ENCODE results near the gene PRRC2C.
"Not testable (repeated sequence)": the region's sequence is repeated elsewhere in the genome, so short reads cannot be mapped to it uniquely, and the experiment has no call there.

The PRRC2C gene

DNA sequence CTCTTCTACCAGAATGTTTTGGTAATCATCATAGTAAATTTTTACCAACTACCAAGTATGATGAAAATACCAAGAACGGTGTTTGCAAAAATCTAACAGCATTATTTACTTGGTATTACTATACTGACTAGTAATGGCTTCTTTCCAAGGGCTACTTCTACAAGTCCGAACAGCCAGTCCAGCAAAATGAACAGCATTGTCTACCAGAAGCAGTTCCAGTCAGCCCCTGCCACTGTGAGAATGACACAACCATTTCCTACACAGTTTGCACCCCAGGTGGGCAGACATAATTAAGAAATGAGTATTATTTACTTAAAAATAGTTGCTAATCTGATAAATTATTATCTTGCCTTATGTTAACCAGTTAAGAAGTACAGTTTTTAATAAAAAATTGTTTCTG lies 102.9 kb downstream of the PRRC2C start:
- DNase-seq: no peak

DNA sequence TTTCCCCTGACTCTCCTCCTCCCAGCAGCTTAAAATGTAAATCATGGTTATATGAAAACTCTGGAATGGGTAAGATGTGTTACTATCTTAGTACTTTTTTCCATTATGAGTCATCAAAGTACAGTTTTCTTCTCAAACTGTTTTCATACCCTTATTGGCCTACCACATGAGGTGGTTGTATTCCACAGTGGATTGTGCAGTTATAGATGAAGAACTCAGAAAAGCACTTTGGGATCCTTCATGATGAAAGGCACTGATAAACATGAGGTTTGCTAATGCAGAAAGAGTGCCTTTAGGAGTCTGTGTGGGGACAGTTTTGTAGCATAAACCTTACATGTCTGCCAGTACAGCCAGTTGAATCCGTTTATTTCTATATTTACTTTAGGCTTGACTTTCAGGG lies 104.7 kb downstream of the PRRC2C start:
- no peak for DNase-seq

DNA sequence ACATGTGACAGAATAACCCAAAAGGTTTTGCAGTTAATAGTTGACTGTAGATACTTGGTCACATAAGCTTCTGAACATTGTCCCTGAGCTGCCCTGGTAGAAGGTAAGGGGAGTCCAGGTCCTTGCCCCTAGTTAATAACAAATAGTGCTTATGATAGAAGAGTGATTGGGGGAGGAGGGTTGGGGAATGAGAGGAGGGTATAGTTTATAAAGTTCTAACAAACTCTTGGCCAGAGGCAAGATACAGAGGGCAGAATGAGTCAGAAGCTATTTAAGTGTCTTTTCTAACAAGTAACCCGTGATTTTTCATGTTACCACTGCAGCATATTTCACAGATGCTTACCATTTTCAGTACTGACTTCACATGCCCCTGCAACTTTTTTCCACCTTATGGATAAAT lies 110.0 kb downstream of the PRRC2C start:
- DNase-seq: no peak

DNA sequence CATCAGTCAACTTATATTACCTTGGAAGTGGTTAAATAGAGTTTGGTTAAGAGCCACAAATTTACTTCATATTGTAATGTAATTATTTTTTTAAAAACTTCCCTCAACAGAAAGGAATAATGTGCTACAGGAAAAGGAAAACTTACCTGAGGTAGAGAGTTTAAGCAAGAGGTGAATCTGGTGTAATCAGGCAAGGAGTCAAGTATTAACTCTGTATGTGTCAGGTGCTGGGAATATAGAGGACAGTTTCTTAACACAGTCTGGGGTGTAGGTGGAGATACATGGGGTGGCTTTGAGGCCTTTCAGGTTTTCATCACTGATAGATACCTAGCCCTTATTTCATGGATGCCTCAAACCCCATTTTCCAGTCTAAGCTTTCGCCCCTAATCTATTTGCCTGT lies 110.8 kb downstream of the PRRC2C start:
- no peak for DNase-seq

DNA sequence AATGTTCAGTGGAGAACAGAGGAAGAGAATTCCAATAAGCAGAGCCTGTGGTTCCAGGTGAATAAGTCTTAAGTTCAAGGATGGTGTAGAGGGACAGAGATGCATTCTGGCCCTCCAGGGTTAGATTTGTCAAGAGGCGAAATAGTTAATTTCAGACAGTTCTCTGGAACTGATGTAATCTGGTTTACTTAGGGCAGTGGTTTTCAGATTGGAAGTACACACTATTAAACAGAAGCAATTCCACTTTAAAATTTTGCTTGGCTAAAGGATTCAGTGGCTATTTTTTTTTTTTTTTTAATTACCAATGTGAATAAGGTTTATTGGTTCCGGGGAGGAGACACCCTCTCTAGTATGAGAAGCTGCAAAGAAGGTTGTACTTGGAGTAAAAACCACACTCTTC lies 111.4 kb downstream of the PRRC2C start:
- DNase-seq: no peak

DNA sequence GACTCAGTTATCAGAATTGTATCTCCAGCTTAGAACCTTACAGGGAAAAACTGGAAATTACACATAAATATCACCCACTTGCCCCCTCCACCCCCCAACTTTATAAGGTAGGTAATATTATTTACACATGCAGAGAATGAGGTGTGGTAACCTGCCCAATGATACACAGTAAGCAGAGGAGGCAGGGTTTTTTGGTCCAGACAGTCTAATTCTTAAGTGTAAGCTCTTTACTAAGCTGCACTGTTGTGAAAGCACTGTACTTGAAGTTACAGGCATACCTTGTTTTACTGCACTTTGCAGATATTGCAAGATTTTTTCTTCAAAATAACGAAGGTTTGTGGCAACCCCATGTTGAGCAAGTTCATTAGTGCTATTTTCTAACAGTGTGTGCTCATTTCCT lies 111.9 kb downstream of the PRRC2C start:
- DNase-seq: no peak

DNA sequence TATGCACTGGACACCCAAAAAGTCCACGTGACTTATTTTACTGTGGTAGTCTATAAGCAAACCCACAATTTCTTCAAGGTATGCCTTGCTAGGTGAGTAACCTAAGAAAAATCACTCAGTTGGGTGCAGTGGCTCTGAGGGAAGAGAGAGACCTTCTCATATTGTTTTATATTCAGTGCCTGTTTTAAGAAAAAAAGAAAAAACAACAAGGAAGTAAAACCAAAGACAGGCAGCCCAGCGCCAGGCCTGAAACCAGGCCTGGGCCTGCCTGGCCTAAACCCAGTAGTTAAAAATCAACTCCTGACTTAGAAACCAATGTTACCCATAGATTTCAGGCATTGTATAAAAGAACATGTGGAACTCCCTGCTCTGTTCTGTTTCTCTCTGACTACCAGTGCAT lies 115.0 kb downstream of the PRRC2C start:
- DNase-seq: not testable (repeated sequence)

DNA sequence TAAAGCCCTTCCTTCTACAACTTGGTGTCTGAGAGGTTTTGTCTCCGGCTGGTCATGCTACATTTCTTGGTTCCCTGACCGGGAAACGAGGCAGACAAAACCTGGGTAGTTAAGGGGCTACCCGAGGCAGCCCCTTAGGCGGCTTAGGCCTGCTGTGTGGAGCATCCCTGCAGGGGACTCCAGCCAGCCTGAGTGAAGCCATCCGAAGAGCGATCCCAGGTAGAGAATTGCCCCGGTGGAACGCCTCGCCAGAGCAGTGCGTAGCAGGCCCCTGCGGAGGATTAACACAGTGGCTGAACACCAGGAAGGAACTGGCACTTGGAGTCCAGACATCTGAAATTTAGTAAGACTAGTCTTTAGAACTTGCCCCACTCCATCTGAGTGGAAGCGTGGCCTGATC lies 115.5 kb downstream of the PRRC2C start:
- DNase-seq: no peak

DNA sequence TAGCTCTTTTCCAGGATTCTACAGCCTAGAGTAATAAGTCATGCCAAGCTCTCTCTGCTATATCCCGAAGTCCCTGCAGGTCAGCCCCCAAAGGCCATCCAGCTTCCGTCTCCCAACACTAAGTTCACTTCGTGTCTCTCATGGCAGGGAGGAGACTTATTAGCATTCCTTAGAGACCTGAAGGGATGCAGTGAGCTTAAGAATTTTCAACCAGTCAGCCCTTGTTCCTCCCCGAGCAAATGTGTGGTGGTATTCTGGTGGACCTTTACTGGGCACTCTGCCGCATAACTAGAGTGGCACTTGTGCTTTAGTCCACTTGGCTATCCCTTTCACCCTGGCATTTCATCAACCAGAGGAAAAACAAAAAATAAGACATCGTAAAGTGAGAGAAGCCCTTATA lies 117.7 kb downstream of the PRRC2C start:
- DNase-seq: not testable (repeated sequence)

DNA sequence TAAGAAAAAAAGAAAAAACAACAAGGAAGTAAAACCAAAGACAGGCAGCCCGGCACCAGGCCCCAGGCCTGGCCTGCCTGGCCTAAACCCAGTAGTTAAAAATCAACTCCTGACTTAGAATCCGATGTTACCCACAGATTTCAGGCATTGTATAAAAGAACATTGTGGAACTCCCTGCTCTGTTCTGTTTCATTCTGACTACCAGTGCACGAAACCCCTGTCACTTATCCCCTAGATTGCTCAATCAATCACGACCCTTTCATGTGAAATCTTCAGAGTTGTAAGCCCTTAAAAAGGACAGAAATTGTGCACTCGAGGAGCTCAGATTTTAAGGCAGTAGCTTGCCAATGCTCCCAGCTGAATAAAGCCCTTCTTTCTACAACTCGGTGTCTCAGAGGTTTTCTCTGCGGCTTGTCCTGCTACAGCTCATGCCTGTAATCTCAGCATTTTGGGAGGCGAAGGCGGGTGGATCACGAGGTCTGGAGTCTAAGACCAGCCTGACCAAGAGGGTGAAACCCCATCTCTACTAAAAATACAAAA lies 121.1 kb downstream of the PRRC2C start:
- no peak for DNase-seq

DNA sequence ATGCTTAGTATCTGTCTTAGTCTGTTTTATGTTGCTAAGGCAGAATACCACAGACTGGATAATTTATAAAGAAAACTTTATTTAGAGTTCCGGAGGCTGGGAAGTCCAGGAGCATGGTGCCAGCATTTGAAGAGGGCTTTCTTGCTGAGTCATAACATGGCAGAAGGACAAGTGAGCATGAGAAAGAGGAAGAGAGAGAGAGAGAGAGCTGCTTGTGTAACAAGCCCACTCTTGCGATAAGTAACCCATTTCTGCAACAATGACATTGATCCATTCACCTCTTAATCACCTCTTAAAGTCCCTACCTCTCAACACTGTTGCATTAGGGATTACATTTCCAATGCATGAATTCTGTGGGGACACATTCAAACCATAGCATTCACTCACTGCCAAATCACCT lies 125.1 kb downstream of the PRRC2C start:
- DNase-seq: no peak

DNA sequence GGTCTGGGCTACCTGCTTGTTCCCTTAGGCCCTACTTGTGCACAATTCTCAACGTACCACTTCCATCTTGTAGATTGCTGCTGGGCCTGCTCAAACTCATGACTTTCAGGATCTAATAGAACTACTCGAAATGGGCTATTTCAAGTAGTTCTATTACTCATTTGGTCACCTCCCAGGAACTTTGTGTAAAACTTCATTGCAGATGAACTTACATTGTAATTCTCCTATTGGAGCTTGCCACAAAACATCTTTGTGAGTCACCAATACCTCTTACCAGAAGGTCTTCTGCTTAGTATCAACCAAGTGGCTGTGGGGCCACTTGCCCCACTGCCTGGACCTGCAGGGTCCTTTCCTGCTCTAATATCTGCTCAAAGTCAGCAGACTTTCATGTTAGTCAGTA lies 126.0 kb downstream of the PRRC2C start:
- DNase-seq: no peak

DNA sequence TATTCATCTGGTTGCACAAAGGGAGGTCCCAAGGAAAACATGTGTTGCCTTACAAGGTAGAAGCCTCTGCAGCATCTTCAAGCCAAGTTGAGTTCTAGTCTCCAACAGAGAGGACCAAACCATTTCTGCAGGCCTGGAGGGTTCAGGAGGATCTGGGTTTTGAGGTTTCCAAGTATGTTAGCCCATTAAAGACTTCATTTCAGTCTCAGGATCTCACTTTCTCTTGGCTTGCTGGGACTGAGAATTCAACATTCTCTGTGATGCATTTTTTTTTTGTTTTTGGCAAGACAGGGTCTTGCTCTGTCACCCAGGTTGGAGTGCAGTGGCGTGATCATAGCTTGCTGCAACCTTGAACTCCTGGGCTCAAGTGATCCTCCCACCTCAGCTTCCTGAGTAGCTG lies 128.0 kb downstream of the PRRC2C start:
- DNase-seq: no peak

DNA sequence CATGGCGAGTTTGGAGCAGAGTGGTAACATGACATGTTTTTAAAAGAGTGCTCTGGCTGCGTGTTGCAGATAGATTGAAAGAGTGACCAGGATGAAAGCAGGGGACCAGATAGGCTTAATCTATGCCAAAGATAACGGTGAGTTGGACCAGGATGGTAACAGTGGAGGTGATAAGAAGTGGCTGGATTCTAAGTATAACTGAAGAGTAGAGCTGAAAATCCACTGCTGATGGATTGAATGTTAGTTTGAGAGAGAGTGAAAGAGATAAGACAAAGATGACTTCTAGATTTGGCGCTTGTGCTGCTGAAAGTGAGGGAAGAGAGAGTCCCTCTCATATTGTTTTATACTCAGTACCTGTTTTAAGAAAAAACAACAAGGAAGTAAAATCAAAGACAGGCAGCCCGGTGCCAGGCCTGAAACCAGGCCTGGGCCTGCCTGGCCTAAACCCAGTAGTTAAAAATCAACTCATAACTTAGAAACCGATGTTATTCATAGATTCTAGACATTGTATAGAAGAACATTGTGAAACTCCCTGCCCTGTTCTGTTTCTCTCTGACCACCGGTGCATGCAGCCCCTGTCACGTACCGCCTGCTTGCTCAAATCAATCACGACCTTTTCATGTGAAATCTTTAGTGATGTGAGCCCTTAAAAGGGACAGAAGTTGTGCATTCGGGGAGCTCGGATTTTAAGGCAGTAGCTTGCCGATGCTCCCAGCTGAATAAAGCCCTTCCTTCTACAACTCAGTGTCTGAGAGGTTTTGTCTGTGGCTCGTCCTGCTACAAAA lies 130.0 kb downstream of the PRRC2C start:
- DNase-seq: not testable (repeated sequence)

DNA sequence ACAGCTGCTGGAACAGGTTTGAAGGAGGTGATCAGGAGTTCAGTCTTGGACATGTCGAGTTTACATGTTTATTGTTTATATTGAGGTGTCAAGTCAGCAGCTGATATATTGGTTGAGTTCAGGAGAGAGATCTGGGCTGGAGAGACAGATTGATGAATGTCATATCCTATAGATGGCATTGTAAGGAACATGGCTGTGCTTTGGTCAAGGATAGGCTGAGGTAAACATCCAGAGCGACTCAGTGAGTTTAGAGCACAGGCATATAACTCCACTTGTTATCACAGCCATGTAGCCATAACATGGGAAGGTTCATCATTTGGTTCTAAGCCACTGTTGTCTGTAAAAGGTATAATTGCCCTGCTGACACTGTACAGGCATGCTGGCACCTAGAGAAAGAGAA lies 131.3 kb downstream of the PRRC2C start:
- DNase-seq: no peak

DNA sequence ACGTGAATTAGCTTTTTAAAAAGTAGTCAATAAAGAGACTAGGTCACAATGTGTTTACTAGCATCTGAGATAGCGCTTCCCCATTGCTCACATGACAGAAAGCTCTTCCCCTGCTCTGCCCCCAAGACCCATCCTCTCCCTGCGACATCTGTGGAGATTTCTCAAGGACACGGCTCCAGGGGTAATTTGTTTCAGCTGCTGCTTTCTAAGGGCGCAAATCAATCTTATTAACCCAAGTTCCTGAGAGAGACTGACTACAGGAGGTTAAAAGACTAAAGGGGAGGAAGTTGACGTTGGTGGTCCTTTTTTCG lies 136.8 kb downstream of the PRRC2C start, which contains the start of gene MYOCOS:
Gene MYOCOS (plus strand): TSS at position 92 of the 311 bp plus-strand sequence. CDS start 1,641 bp downstream, outside the sequence.
- no peak for DNase-seq

DNA sequence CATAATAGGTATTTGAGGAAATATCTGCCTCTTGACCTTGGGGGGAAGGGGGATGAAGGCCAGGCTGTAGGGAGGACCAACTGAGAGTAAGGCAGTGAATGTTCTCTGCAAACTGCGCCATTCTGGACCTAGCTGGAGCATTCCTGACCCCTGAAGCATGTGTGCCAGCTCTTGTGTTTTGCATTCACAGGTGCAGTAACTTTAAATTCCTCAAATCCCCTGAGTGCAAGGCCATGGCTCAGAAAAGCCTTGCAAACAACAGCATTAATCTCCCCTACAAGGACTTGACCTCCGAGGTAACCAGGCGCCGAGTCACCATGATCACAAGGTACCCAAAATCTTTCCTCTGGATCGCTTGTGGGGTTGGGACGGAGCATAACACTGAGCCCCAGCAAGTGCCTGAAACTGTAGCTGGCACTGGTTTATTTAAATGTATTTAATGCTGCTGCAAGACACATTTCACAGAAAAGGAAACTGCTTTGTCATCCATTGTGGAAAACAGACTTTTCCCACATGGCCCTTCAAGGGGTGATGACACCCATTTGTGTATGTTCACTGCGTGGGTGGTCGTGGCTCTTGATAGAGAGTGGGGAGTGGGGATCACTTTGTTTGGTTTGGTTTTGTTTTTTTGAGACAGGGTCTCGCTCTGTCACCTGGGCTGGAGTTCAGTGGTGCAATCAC lies 138.5 kb downstream of the PRRC2C start:
- DNase-seq: no peak

DNA sequence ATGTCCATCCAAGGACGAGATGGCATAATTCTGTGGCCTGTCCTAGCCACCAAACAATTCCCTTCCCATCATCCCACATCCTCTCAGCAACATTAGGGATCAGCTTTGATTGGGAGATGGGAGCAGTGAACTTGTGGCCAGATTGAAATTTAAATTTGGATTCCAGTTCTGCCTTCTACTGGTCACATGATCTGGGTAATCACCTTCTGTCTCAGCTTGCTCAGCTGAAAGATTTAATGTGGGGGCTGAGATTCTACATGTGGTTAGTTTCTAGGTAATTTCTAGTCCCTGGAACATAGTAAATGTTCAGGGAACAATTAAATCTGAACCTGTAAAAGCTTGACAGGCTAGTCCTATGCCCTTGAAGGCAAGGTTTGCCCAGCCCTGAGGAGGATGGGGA lies 139.9 kb downstream of the PRRC2C start:
- DNase-seq: no peak

DNA sequence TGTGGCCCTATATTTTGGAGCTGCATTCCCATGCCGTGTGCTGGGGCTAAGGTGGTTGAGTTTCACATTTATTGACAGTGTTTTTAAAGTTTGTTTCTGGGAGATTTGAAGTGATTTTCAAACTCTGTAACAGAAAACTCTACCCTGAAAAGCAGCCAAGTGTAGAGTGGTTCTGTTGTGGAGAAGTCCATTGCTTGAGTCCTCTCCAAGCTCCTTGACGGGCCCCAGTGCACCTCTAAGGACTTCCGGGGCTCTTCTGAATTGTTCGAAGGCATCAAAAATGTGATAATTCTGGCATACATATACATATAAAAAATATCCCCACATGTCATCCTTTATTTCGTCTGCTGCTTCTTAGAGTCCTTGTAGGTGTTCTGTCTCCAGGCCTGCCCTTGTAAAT lies 141.7 kb downstream of the PRRC2C start:
- DNase-seq: no peak

DNA sequence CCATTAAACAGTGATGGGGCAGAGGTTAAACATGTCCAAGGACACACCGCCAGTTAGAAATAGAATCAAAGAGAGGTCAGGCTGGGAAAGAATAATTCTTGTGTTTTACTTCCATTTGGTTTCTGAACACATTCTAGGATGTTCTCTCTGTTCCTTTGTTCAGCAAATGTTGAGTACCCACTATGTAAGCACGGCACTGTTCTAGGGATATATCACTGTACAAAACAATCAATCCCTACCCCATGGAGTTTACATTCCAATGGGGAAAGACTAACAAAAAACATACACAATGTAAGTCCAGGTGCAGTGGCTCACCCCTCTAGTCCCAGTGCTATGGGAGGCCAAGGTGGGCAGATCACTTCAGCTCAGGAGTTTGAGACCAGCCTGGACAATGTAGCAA lies 142.9 kb downstream of the PRRC2C start:
- no peak for DNase-seq

DNA sequence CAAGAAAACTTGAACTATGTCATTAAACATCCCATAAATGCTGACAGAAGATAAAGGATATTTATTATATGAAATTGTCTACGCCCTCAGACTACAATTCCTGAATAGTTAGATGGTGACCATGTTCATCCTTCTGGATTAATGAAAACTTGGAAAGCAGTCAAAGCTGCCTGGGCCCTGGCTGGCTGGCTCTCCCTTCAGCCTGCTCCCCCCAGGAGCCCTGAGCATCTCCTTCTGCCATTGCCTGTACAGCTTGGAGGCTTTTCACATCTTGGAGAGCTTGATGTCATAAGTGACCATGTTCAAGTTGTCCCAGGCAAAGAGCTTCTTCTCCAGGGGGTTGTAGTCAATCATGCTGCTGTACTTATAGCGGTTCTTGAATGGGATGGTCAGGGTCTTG lies 150.3 kb downstream of the PRRC2C start:
- DNase-seq: no peak

DNA sequence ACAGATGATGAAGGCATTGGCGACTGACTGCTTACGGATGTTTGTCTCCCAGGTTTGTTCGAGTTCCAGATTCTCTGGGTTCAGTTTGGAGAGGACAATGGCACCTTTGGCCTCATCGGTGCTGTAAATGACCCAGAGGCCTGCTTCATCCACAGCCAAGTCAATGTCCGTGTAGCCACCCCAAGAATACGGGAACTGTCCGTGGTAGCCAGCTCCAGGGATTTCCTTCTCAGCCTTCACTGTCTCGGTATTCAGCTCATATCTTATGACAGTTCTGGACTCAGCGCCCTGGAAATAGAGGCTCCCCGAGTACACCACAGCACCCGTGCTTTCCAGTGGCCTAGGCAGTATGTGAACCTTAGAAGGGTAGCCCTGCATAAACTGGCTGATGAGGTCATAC lies 150.8 kb downstream of the PRRC2C start:
- DNase-seq: no peak

DNA sequence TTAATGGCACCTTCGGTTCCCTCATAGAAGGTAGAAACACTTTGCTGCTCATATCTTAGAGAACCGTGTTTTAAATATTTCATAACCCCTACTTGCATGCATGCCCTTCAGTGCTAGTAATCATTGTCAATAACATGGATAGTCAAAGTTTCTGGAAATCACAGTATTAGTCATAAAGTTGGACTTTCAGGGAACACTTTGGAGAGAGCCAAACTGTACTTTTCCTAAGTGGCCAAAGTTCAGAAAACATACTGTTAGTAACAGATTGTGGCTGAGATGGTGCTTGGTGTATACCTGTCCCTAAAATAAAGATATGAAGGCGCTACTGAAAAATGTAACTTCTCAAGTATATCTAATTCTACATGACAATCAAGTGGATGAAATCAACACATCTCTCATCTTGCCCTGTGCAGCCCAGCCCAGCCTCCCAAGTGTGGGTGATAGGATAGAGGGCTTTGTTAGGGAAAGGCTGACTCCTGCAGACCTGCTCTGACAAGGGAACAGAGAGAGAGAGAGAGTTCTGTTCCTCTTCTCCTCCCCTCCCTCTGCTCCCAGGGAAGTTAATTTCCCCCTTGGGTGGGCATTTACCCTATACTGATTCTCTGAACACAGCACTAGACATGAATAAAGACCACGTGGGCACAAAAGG lies 152.7 kb downstream of the PRRC2C start:
- DNase-seq: no peak

DNA sequence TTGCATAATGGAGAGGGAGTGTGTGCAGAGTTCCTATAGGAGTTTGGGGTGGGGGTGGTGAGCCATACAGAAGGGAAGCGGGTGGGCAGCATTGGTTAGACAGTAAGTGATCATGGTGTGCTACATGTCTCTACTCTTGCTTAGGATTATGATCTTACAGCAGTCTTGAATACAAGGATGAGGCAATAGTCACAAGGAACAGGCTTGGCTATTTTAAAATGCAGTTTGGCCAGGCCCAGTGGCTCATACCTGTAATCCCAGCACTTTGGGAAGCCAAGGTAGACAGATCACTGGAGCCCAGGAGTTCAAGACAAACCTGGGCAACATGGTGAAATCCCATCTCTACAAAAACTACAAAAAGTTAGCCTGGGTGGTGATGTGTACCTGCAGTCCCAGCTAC lies 154.9 kb downstream of the PRRC2C start:
- no peak for DNase-seq
